HTR-8/SVneo (cell line): ENCODE results near the gene FBXL19.

Experiments
- DNase-seq: peaks from one replicate; pipeline ENCODE4 v3.0.0; 2011; ENCODE audit warnings: low spot score, mixed read lengths; ENCODE audit not compliant: insufficient read length
- FAIRE-seq: peaks from 2 replicates; lab custom pipeline; 2011; peaks lifted over from hg19 to GRCh38; lab: Jason Lieb, UNC

The FBXL19 gene

DNA sequence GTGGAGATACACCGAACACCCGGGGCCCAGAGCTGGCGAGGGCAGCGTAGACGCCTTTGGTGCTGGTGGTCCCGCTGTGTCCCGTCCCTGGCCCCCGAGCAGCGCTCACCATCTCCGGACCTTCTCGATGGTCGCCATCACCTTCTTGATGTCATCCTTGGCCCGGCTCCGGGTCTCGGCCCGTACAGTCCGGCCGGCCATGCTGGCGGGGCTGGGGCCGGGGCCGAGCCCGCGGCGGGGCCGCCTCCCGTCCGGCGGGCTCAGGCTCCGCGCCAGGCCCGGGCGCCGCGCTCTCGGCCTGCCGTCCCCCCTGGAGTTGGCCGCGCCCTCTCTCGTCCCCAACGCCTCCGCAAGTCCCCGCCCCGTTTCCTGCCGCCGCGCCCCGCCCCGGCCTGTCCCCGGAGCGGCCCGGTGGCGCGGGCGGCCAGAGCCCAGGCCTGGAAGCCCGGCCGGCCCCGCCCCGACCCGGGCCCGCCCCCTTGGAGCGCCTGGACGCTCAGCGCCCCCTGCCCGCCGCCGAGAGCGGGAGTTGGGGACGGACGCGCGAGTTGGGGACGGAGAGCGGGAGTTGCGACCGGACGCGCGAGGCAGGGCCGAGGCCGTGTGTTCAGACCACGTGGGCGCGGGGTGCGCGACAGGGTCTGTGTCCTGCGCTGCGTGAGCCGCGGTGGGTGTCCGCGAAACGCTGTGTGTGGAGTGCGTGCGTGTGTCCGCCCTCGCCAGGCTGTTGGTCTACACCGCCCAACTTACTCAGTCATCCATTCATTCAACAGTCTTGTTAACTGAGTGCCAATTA lies 29.4 kb upstream of the FBXL19 start, which contains the start of gene BCL7C:
Gene BCL7C, minus strand, starts transcription at position 334 of the 796 bp plus-strand sequence. Its CDS starts 133 bp downstream, at position 201.
- DNase-seq (peak; percentile 81), FAIRE-seq (peak; percentile 48)

DNA sequence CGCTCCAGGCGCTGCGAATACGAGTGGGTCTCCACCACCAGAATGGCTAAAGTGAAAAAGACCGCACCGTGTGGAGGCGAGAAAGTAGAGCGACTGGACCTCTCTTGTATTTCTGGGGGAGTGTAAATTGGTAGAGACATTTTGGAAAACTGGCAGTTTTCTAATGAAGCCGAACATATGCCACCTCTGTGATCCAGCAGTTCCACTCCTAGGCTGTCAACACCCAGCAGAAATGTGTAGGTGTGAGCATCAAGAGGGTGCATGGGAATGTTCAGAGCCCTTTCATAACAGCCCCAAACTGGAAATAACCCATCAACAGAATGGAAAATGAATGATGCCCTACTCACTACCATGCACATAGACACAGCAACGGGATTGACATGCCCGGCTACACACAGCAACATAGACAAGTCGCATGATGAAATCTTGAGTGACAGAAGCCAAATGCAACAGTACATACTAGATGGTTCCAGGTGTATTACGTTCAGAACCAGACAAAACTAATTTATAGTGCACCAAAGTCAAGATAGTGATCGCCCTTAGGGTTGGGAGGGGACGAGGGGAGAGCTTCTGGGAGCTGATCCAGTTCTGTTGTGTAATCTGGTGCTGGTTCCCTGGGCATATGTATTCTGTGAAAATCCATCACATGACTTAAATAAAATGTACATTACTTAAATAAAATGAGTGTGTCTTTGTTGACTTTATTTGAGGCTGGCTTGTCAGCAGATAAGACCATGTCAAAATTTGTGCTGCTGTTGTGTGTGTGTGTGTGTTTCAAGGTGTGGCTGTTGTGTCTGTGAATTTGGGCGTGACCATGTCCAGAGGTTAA lies 28.6 kb upstream of the FBXL19 start:
- FAIRE-seq (peak; percentile 9), DNase-seq (no peak)

GRCh38 chr16:30895627-30896260 lies 27.6 kb upstream of the FBXL19 start:
- peak; percentile 58 for DNase-seq
- peak; percentile 86 for FAIRE-seq

GRCh38 chr16:30896261-30896888 lies 27.0 kb upstream of the FBXL19 start, which contains the start of gene CTF1:
TSS of gene CTF1 (plus strand) at chr16:30896614. CDS start at chr16:30896644, 30 bp downstream.
- DNase-seq (peak; percentile 88), FAIRE-seq (peak; percentile 74)

DNA sequence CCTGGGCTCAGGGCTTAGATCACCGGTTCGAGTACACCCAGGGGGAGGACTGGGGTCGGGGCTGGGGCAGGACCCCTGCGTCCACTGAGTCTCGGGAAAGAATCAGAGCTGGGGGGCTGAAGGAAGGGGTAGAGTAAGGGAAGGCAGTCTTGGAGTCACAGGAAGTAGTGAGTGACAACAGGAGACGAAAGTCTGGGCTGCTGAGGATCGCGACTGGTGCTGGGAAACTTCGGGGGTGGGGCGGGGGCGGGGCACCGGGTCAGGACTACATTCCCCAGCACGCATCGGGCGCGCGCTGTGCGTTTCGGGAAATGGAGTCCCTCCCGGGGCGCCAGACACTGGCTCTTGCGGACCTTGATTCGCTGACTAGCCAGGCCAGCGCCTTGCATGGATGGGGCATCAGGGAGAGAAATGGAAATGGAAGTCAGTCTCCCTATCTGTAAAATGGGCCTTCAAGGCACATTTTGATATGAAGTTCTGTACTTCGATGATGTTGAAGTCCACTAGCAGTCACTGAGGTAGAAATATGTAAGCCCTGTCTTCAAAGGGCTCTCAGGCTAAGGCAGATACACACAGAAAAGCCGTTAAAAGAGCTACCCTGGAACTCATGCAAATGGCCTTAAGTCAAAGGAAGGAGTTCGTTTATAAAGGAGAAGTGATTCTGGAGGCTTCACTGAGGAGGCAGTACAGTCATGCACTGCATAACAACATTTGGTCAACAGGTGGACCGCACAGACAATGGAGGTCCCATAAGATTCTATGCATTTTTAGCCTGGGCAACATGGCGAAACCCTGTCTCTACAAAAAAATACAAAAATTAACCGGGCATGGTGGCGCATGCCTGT lies 26.3 kb upstream of the FBXL19 start:
- peak; percentile 54 for FAIRE-seq
- DNase-seq: peak; percentile 92

GRCh38 chr16:30899794-30900193 lies 23.6 kb upstream of the FBXL19 start:
- DNase-seq: no peak
- FAIRE-seq: no peak

DNA sequence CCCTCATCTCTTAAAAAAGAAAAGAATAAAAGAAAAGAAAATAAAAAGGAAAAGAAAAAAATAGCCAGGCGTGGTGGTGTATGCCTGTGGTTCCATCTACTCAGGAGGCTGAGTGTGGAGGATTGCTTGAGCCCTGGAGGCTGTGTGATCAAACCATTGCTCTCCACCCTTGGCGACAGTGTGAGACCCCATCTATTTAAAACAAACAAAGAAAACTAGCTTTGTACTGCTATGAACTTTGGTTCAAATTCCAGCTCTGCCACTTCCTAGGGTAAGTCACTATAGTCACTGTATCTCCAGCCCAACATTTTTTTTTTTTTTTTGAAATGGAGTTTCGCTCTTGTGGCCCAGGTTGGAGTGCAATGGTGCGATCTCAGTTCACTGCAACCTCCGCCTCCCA lies 22.8 kb upstream of the FBXL19 start:
- FAIRE-seq: no peak
- no peak for DNase-seq

DNA sequence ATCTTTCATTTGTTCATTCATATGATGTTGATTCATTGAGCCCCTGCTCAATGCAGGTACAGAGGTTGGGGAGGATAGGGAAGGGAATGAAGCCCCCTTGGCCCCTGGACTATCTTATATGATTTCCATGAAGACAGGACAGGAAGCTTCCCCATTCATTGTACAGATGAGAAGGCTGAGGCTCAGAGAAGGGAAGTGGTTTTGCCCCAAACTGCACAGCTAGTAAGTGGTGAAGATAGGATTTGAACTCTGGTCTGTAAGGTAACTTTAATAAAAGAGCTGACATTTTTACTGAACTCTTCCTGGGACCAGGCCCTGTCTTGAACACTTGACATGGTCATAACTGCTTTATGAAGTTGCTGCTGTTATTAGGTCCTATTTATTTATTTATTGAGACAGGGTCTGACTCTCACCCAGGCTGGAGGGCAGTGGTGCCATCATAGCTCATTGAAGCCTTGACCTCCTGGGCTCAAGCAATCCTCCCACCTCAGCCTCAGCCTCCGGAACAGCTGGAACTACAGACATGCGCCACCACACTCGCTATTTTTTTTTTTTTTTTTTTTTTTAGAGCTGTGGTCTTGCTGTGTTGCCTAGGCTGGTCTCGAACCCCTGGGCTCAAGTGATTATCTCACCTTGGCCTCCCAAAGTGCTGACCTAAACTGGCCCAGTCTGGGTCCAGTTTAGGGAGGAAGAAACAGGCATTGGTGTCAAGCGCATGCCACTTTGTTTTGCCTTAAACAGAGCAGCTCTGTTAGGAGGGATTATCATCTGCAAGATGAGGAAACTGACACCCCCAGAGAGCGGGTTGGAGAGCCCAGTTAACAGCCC lies 22.0 kb upstream of the FBXL19 start:
- FAIRE-seq (no peak), DNase-seq (no peak)

DNA sequence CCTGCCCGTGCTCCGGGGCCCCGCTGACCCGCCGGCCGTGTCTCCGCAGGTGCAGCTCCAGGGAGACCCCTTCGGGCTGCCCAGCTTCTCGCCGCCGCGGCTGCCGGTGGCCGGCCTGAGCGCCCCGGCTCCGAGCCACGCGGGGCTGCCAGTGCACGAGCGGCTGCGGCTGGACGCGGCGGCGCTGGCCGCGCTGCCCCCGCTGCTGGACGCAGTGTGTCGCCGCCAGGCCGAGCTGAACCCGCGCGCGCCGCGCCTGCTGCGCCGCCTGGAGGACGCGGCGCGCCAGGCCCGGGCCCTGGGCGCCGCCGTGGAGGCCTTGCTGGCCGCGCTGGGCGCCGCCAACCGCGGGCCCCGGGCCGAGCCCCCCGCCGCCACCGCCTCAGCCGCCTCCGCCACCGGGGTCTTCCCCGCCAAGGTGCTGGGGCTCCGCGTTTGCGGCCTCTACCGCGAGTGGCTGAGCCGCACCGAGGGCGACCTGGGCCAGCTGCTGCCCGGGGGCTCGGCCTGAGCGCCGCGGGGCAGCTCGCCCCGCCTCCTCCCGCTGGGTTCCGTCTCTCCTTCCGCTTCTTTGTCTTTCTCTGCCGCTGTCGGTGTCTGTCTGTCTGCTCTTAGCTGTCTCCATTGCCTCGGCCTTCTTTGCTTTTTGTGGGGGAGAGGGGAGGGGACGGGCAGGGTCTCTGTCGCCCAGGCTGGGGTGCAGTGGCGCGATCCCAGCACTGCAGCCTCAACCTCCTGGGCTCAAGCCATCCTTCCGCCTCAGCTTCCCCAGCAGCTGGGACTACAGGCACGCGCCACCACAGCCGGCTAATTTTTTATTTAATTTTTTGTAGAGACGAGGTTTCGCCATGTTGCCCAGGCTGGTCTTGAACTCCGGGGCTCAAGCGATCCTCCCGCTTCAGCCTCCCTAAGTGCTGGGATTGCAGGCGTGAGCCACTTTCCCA lies 21.1 kb upstream of the FBXL19 start:
- FAIRE-seq (no peak), DNase-seq (no peak)

- no peak for FAIRE-seq
- DNase-seq: no peak
These were observed 20.4 kb upstream of the FBXL19 start for GRCh38 chr16:30903002-30903401.

DNA sequence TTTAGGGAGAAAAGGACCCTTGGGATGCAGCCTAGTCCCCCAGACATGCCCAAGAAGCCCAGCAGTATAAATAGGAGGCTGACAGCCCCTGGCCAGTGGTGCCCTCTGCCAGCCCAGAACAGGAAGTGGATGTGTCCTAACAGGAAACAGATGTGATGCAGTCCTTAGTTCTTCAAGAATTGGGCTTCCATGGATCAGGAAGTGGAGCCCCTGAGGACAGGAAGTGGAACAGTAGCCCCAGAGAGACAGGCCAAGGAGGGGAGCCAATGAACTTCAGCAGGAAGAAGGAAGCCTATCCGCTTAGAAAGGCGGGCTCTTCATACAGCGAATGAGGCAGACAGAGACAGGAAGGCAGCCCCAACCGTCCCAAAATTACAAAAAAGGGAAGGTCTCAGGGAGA lies 19.8 kb upstream of the FBXL19 start:
- no peak for DNase-seq

DNA sequence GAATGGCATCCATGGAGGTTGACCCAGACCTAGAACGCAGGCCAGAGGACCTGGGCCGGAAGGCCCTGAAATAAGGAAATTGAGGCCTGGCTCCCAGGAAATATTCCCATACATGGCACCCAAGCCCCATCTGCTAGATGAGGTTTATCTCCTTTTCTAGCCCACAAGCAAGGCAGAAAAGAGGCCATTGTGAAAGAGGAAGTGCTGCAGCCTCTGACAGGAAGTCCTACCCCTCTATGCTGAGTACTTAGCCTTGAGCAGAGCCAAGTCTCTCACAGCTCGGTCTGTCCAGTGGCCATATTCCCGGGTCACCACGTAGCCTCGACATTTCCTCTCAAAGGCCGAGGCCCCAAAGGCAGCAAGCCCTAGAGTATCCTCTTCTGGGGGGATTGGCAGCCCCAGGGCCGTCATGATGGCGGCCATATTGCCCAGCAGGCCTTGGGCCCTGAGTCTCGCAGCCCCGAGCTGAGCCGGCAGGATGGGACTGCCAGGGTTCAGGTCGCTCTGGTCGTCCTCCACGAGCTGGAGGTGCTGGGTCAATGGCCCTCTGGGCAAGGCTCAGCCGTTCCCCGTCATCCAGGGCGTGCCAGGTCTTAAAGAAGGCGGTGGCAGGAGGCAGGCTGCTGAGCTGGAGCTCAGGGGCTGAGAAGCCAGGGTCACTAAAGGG lies 19.1 kb upstream of the FBXL19 start:
- DNase-seq (no peak), FAIRE-seq (no peak)

More for the DNA sequence above, 19.8 kb upstream of the FBXL19 start:
- FAIRE-seq: no peak

- DNase-seq (no peak), FAIRE-seq (no peak)
These were observed 16.3 kb upstream of the FBXL19 start for GRCh38 chr16:30907064-30907463.

DNA sequence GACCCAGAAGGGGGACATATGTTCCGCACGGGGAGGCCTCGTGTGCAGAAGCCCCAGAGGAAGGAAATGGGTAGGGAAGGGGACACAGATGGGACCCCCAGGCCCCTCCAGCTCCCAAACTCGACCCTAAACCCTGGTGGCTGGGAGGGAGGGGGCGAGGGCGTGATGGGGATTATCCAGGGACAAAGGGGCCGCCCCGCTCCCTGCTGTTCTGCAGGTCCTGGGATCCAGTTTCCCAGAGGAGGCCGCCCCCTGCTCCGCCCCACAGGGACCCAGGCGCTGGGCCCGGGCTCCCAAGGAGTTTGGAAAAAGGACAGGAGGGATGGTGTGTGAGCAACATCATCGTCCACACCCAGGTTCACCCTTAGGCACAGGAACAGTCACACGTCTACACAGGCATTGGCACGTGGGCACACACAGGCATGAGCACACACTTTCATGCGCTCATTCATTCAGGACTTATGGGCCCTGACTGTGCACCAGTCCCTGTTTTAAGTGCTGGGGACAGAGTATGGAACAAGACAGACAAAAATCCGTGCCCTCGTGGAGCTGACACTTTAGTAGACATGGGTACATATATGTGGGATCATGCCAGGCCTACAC lies 12.8 kb upstream of the FBXL19 start:
- FAIRE-seq (no peak), DNase-seq (no peak)

- DNase-seq: no peak
- no peak for FAIRE-seq
These were observed 10.5 kb upstream of the FBXL19 start for GRCh38 chr16:30912794-30913412.

- DNase-seq: no peak
- no peak for FAIRE-seq
These were observed 8.5 kb upstream of the FBXL19 start for GRCh38 chr16:30914830-30915229.
